ENCODE results near the gene MED16.
"Not testable (repeated sequence)": the region's sequence is repeated elsewhere in the genome, so short reads cannot be mapped to it uniquely, and the experiment has no call there.

The MED16 gene

GRCh38 chr19:866769-867300, 26.2 kb downstream of the MED16 start:
- H3K27me3 Mint-ChIP-seq = no peaks in the 10 kb centered on the region
- ATAC-seq (replicated peaks; ENCODE audit: extremely low read depth, poor library complexity, severe bottlenecking) = no peak
- H3K27ac Mint-ChIP-seq (ENCODE audit: low read depth) = no peak overlapping the region
- peaks cover 10% of the 10 kb centered on the region for H3K4me1 Mint-ChIP-seq
- DNase-seq (ENCODE audit: low spot score in 2 of 2) = no peak
- peaks cover 22% of the 10 kb centered on the region for H3K36me3 Mint-ChIP-seq (ENCODE audit: insufficient read depth)
- H3K4me3 Mint-ChIP-seq = no peak overlapping the region
- no peaks in the 10 kb centered on the region for H3K9me3 Mint-ChIP-seq

DNA sequence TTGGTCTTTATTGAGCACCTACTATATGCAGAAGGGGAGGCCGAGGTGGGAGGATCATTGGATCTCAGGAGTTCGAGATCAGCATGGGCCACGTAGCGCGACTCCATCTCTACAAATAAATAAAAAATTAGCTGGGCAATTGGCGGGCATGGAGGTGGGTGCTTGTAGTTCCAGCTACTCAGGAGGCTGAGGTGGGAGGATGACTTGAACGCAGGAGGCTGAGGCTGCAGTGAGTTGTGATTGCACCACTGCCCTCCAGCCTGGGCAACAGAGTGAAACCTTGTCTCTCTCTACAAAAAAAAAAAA, 29.7 kb downstream of the MED16 start:
- peaks cover 10% of the 10 kb centered on the region for H3K4me1 Mint-ChIP-seq
- peaks cover 10% of the 10 kb centered on the region for H3K36me3 Mint-ChIP-seq (ENCODE audit: insufficient read depth)
- no peaks in the 10 kb centered on the region for H3K9me3 Mint-ChIP-seq
- ATAC-seq (replicated peaks; ENCODE audit: extremely low read depth, poor library complexity, severe bottlenecking) (no peak), DNase-seq (ENCODE audit: low spot score in 2 of 2) (no peak)
- peak overlapping the region; percentile 75 for H3K27ac Mint-ChIP-seq (ENCODE audit: low read depth)
- peaks cover 9% of the 10 kb centered on the region for H3K27me3 Mint-ChIP-seq
- H3K4me3 Mint-ChIP-seq = peak overlapping the region; percentile 74

- no peaks in the 10 kb centered on the region for H3K9me3 Mint-ChIP-seq
- peaks cover 13% of the 10 kb centered on the region for H3K27me3 Mint-ChIP-seq
- peak overlapping the region; percentile 74 for H3K4me3 Mint-ChIP-seq
- peak; percentile 63 for ATAC-seq (replicated peaks; ENCODE audit: extremely low read depth, poor library complexity, severe bottlenecking)
- peak overlapping the region; percentile 84 for H3K27ac Mint-ChIP-seq (ENCODE audit: low read depth)
- H3K36me3 Mint-ChIP-seq (ENCODE audit: insufficient read depth) = peaks cover 10% of the 10 kb centered on the region
- peaks cover 10% of the 10 kb centered on the region for H3K4me1 Mint-ChIP-seq
- DNase-seq (ENCODE audit: low spot score in 2 of 2) = peak; percentile 74 to 77
These were observed 30.2 kb downstream of the MED16 start for GRCh38 chr19:862581-863314.

DNA sequence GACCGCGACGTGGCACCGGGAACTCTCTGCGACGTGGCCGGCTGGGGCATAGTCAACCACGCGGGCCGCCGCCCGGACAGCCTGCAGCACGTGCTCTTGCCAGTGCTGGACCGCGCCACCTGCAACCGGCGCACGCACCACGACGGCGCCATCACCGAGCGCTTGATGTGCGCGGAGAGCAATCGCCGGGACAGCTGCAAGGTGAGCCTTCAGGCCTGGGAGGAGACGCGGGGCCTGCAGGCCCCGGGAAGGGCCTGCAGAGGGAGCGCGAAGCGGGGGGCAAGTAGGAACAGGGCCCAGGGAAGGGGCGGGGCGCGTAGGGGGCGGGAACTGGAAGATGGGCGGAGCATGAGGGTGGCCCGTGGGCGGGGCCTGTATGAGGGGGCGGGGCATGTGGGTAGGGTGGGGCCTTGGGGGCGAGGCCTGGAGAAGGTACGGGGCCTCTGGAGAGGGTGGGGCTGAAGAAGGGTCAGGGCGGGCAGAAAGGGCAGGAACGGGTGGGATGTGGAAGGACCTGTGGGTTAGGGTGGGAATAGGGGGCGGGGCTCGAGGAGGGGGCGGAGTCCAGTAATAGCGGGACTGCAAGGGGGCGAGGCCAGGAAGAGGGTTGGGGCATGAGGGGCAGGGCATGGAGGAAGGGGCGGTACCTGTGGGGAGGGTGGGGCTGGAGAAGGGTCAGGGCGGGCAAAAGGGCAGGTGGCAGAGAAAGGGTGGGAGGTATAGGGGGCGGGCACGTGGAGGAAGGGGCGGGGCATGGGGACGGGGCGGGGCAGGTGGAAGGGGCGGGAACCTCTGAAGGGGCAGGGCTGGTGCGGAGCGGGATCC, 31.0 kb downstream of the MED16 start:
- peak in 1 of 2 donors; percentile 49 for DNase-seq (ENCODE audit: low spot score in 2 of 2)
- H3K27ac Mint-ChIP-seq (ENCODE audit: low read depth) = peak overlapping the region; percentile 84

DNA sequence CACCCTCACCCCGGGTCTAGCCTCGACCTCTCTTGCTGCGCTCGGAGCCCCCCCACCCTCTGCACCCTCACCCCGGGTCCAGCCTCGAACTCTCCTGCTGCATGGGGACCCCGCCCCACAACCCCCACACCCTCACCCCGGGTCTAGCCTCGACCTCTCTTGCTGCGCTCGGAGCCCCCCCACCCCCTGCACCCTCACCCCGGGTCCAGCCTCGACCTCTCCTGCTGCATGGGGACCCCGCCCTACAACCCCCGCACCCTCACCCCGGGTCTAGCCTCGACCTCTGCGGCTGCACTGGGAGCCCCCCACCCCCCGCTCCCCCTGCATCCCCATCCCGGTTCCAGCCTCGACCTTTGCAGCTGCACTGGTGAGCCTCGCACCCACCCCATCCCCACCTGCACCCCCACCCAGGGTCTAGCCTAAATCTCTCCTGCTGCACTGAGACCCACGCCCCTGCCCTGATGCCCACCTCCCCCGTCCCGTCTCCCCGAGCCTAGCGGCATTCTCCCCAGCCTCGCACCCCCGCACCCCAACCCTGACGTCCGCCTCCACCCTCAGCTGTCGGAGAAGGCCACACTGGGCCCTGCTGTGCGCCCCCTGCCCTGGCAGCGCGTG, 31.7 kb downstream of the MED16 start:
- H3K27me3 Mint-ChIP-seq = peaks cover 13% of the 10 kb centered on the region
- peaks cover 9% of the 10 kb centered on the region for H3K36me3 Mint-ChIP-seq (ENCODE audit: insufficient read depth)
- peak overlapping the region; percentile 20 for H3K4me3 Mint-ChIP-seq
- H3K27ac Mint-ChIP-seq (ENCODE audit: low read depth) = no peak overlapping the region
- ATAC-seq (replicated peaks; ENCODE audit: extremely low read depth, poor library complexity, severe bottlenecking) (no peak), DNase-seq (ENCODE audit: low spot score in 2 of 2) (no peak)
- no peaks in the 10 kb centered on the region for H3K9me3 Mint-ChIP-seq
- H3K4me1 Mint-ChIP-seq = peaks cover 10% of the 10 kb centered on the region

More for the DNA sequence above, 31.0 kb downstream of the MED16 start:
- H3K36me3 Mint-ChIP-seq (ENCODE audit: insufficient read depth) = peaks cover 10% of the 10 kb centered on the region
- peak; percentile 35 for ATAC-seq (replicated peaks; ENCODE audit: extremely low read depth, poor library complexity, severe bottlenecking)
- H3K27me3 Mint-ChIP-seq = peaks cover 13% of the 10 kb centered on the region
- peaks cover 10% of the 10 kb centered on the region for H3K4me1 Mint-ChIP-seq
- peak overlapping the region; percentile 74 for H3K4me3 Mint-ChIP-seq
- no peaks in the 10 kb centered on the region for H3K9me3 Mint-ChIP-seq

DNA sequence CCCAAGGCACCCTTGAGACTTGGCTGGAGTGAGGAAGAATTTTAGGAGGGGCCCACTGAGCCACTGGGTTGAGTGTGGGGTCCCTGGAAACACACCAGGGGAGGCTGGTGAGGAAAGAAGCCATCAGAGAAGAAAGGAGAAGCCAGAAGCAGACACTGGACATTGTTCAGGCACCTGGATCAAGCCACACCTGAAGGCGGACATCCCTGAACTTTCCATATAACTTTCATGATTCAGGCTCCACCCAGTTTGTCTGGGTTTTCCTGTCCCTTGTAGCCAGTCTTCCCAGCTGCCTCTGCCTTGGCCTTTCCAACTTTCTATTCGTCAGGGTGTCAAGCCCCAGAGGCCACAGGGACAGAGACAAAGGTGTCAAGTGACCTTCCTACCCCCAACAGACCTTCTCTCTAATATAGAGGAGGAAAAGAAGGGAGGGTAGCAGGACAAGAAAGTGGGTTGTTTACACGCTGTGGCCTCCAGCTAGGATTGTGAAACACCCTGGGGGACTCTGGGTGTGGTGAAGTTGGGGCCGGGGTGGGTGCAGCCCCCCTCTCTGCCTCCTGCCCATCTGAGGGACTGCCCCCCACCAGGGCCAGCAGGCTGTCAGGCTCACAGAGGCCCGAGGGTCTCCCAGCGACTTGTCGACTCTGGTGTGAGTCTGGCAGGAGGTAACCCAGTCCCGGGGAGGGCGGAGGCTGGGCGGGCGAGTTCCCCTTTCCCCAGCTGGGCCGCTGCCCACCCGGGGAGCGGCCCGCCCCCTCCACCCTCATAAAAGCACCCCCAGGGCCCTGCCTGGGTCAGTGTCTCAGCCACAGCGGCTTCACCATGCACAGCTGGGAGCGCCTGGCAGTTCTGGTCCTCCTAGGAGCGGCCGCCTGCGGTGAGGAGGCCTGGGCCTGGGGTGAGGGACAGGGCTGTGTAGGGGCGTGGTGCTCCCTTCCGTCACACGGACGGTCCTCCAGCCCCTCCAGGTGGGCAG, 33.8 kb downstream of the MED16 start, which contains the start of gene CFD:
CFD (plus strand) TSS at position 797 of the 976 bp plus-strand sequence; CDS start at position 823, 26 bp downstream.
- no peak for DNase-seq (ENCODE audit: low spot score in 2 of 2)
- Mint-ChIP-seq H3K36me3 (ENCODE audit: insufficient read depth) (peaks cover 11% of the 10 kb centered on the region), H3K4me1 (peaks cover 10% of the 10 kb centered on the region), H3K27me3 (peaks cover 13% of the 10 kb centered on the region), H3K9me3 (no peaks in the 10 kb centered on the region), H3K4me3 (peak within 1 kb of the TSS; percentile 20), H3K27ac (ENCODE audit: low read depth) (peak within 1 kb of the TSS; percentile 10)
- no peak for ATAC-seq (replicated peaks; ENCODE audit: extremely low read depth, poor library complexity, severe bottlenecking)

DNA sequence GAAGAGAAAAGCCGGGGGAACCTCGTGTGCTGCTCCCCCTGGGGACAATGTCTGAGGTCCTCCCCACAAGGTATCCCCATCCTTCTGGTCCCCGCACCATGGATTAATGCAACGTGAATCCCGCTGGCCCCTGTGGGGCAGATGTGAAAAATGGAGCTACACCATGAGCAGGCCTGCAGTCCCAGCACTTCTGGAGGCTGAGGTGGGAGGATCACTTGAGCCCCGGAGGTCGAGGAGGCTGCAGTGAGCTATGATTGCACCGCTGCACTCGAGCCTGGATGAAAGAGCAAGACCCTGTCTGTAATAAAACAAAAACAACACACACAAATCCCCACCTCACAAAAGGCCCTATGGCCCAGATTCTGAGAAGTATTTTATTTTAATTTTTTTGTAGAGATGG, 34.7 kb downstream of the MED16 start:
- Mint-ChIP-seq H3K27me3 (peaks cover 13% of the 10 kb centered on the region), H3K27ac (ENCODE audit: low read depth) (no peak overlapping the region), H3K4me3 (no peak overlapping the region)

GRCh38 chr19:855566-856120, 37.3 kb downstream of the MED16 start:
- Mint-ChIP-seq H3K36me3 (ENCODE audit: insufficient read depth) (peaks cover 4% of the 10 kb centered on the region), H3K9me3 (no peaks in the 10 kb centered on the region), H3K27ac (ENCODE audit: low read depth) (no peak overlapping the region), H3K27me3 (peaks cover 13% of the 10 kb centered on the region), H3K4me3 (no peak overlapping the region), H3K4me1 (no peaks in the 10 kb centered on the region)
- ATAC-seq (replicated peaks; ENCODE audit: extremely low read depth, poor library complexity, severe bottlenecking) (no peak), DNase-seq (ENCODE audit: low spot score in 2 of 2) (no peak)

More for the DNA sequence above, 34.7 kb downstream of the MED16 start:
- DNase-seq (ENCODE audit: low spot score in 2 of 2) (no peak), ATAC-seq (replicated peaks; ENCODE audit: extremely low read depth, poor library complexity, severe bottlenecking) (no peak)
- Mint-ChIP-seq H3K9me3 (no peaks in the 10 kb centered on the region), H3K4me1 (peaks cover 10% of the 10 kb centered on the region), H3K36me3 (ENCODE audit: insufficient read depth) (peaks cover 8% of the 10 kb centered on the region)

GRCh38 chr19:855142-855541, 37.8 kb downstream of the MED16 start:
- H3K9me3 Mint-ChIP-seq = no peaks in the 10 kb centered on the region
- peaks cover 13% of the 10 kb centered on the region for H3K27me3 Mint-ChIP-seq
- peaks cover 2% of the 10 kb centered on the region for H3K36me3 Mint-ChIP-seq (ENCODE audit: insufficient read depth)
- H3K27ac Mint-ChIP-seq (ENCODE audit: low read depth) = no peak overlapping the region
- no peak for DNase-seq (ENCODE audit: low spot score in 2 of 2)
- no peak overlapping the region for H3K4me3 Mint-ChIP-seq
- no peaks in the 10 kb centered on the region for H3K4me1 Mint-ChIP-seq
- no peak for ATAC-seq (replicated peaks; ENCODE audit: extremely low read depth, poor library complexity, severe bottlenecking)

GRCh38 chr19:854549-854948, 38.4 kb downstream of the MED16 start:
- no peaks in the 10 kb centered on the region for H3K9me3 Mint-ChIP-seq
- H3K4me1 Mint-ChIP-seq = no peaks in the 10 kb centered on the region
- DNase-seq (ENCODE audit: low spot score in 2 of 2) = no peak
- peaks cover 2% of the 10 kb centered on the region for H3K36me3 Mint-ChIP-seq (ENCODE audit: insufficient read depth)
- no peak overlapping the region for H3K4me3 Mint-ChIP-seq
- ATAC-seq (replicated peaks; ENCODE audit: extremely low read depth, poor library complexity, severe bottlenecking) = no peak
- no peak overlapping the region for H3K27ac Mint-ChIP-seq (ENCODE audit: low read depth)
- H3K27me3 Mint-ChIP-seq = peaks cover 18% of the 10 kb centered on the region

- DNase-seq (ENCODE audit: low spot score in 2 of 2); H3K4me1 Mint-ChIP-seq; ATAC-seq (replicated peaks; ENCODE audit: extremely low read depth, poor library complexity, severe bottlenecking); H3K27ac Mint-ChIP-seq (ENCODE audit: low read depth); H3K9me3 Mint-ChIP-seq; H3K36me3 Mint-ChIP-seq (ENCODE audit: insufficient read depth); H3K4me3 Mint-ChIP-seq: not testable (repeated sequence)
- H3K27me3 Mint-ChIP-seq = peaks cover 22% of the 10 kb centered on the region
These were observed 39.3 kb downstream of the MED16 start for GRCh38 chr19:853614-854220.

All from central memory CD8-positive, alpha-beta T cell (primary cell).